HEK293 (cell line): ENCODE measurements around the gene ANKRD37.

ENCODE experiments used
- CTCF ChIA-PET: fragments of 350-600 bp; formaldehyde crosslinking; extraction: SDS; loops from one replicate; lab custom pipeline; 2021; ENCODE audit warnings: antibody characterized with exemption; lab: Yijun Ruan, JAX
- POLR2A ChIA-PET: fragments of 300-600 bp; formaldehyde crosslinking; extraction: SDS; loops from one replicate; lab custom pipeline; 2020; ENCODE audit warnings: antibody characterized with exemption, inconsistent platforms; lab: Yijun Ruan, JAX
- H3K27ac ChIP-seq: fragments of 200-500 bp; sonication (Bioruptor generic); 2 replicates; pipeline ENCODE4 v1.5.1; 2014; ENCODE audit warnings: low read depth, low read length, control low read depth, inconsistent platforms; ENCODE audit errors: extremely low read depth
- H3K36me3 ChIP-seq, 2 experiments: fragments of 200-500 bp in 1 of 2; sonication (Bioruptor generic) in 1 of 2; 1 replicate in 1 of 2; 2 replicates in 1 of 2; pipeline ENCODE4 v1.5.1; 2014 to 2017; ENCODE audit warnings: inconsistent platforms in 2 of 2, low read length in 2 of 2; ENCODE audit not compliant: control insufficient read depth in 2 of 2, insufficient read depth in 1 of 2
- H3K4me1 ChIP-seq: fragments of 200-500 bp; sonication (Bioruptor generic); 2 replicates; pipeline ENCODE4 v1.5.1; 2014; ENCODE audit warnings: mild to moderate bottlenecking, low read length, inconsistent platforms; ENCODE audit not compliant: control insufficient read depth, insufficient read depth
- H3K4me3 ChIP-seq: 2 replicates; pipeline ENCODE4 v1.5.1; 2011; ENCODE audit warnings: low read depth, mild to moderate bottlenecking, control low read depth, low read length, moderate library complexity
- H3K9me3 ChIP-seq: fragments of 200-500 bp; sonication (Bioruptor generic); 2 replicates; pipeline ENCODE4 v1.5.1; 2014; ENCODE audit warnings: low read depth, low read length, inconsistent platforms; ENCODE audit not compliant: control insufficient read depth, insufficient read depth
- GFI1B ChIP-seq: fragments of 450-650 bp; formaldehyde crosslinking; IDR thresholded peaks from 2 replicates; pipeline ENCODE4 v1.5.1; 2016; ENCODE audit warnings: missing biosample characterization, missing genetic modification characterization
- GLI2 ChIP-seq: fragments of 450-650 bp; formaldehyde crosslinking; IDR thresholded peaks from 2 replicates; pipeline ENCODE4; 2017; ENCODE audit warnings: missing biosample characterization, missing genetic modification characterization, low read depth, borderline replicate concordance
- KLF1 ChIP-seq: fragments of 450-650 bp; formaldehyde crosslinking; IDR thresholded peaks from 2 replicates; pipeline ENCODE4 v1.5.1; 2016; ENCODE audit warnings: missing biosample characterization, missing genetic modification characterization
- OVOL3 ChIP-seq: fragments of 450-650 bp; formaldehyde crosslinking; IDR thresholded peaks from 2 replicates; pipeline ENCODE4 v1.5.1; 2016; ENCODE audit warnings: missing biosample characterization, missing genetic modification characterization
- ZBTB17 ChIP-seq: fragments of 450-650 bp; formaldehyde crosslinking; IDR thresholded peaks from 2 replicates; pipeline ENCODE4 v1.5.1; 2016; ENCODE audit warnings: missing biosample characterization, missing genetic modification characterization
- ZNF121 ChIP-seq: fragments of 450-650 bp; formaldehyde crosslinking; IDR thresholded peaks from 2 replicates; pipeline ENCODE4 v1.5.1; 2016; ENCODE audit warnings: missing biosample characterization, missing genetic modification characterization
- ZNF169 ChIP-seq: fragments of 450-650 bp; formaldehyde crosslinking; IDR thresholded peaks from 2 replicates; pipeline ENCODE4 v1.5.1; 2016; ENCODE audit warnings: missing biosample characterization, missing genetic modification characterization
- ZNF274 ChIP-seq, 2 experiments: fragments of 200-500 bp in 1 of 2; fragments of 450-650 bp in 1 of 2; sonication (Bioruptor generic) in 1 of 2; formaldehyde crosslinking in 1 of 2; IDR thresholded peaks; 2 replicates each; pipeline versions ENCODE4 v1.5.1 to v1.6.1; 2014 to 2016; ENCODE audit warnings: borderline replicate concordance in 1 of 2, inconsistent platforms in 1 of 2, low read length in 1 of 2, missing biosample characterization in 1 of 2, missing genetic modification characterization in 1 of 2
- ZNF37A ChIP-seq: fragments of 450-650 bp; IDR thresholded peaks from 2 replicates; pipeline ENCODE4 v1.5.1; 2018; ENCODE audit warnings: missing biosample characterization, missing genetic modification characterization
- ZNF423 ChIP-seq: fragments of 450-650 bp; formaldehyde crosslinking; IDR thresholded peaks from 2 replicates; pipeline ENCODE4 v1.5.1; 2016; ENCODE audit warnings: missing biosample characterization, missing genetic modification characterization
- ZNF521 ChIP-seq: fragments of 450-650 bp; formaldehyde crosslinking; IDR thresholded peaks from 2 replicates; pipeline ENCODE4 v1.5.1; 2017; ENCODE audit warnings: missing biosample characterization, mild to moderate bottlenecking, missing genetic modification characterization
- ZNF530 ChIP-seq: fragments of 450-650 bp; formaldehyde crosslinking; IDR thresholded peaks from 2 replicates; pipeline ENCODE4 v1.5.1; 2016; ENCODE audit warnings: low read depth, missing biosample characterization, missing genetic modification characterization
- ZNF561 ChIP-seq: fragments of 450-650 bp; IDR thresholded peaks from 2 replicates; pipeline ENCODE4 v1.5.1; 2018; ENCODE audit warnings: missing biosample characterization, missing genetic modification characterization, borderline replicate concordance
- ZNF658 ChIP-seq: fragments of 450-650 bp; formaldehyde crosslinking; IDR thresholded peaks from 2 replicates; pipeline ENCODE4; 2016; ENCODE audit warnings: missing biosample characterization, missing genetic modification characterization
- ZNF768 ChIP-seq: fragments of 450-650 bp; formaldehyde crosslinking; IDR thresholded peaks from 2 replicates; pipeline ENCODE4 v1.5.1; 2018; ENCODE audit warnings: missing biosample characterization, mild to moderate bottlenecking, missing genetic modification characterization
- ZSCAN23 ChIP-seq: fragments of 450-650 bp; formaldehyde crosslinking; IDR thresholded peaks from 2 replicates; pipeline ENCODE4 v1.5.1; 2016; ENCODE audit warnings: missing biosample characterization, missing genetic modification characterization
- ZSCAN30 ChIP-seq: fragments of 450-650 bp; IDR thresholded peaks from 2 replicates; pipeline ENCODE4 v1.5.1; 2018; ENCODE audit warnings: missing biosample characterization, mild to moderate bottlenecking, missing genetic modification characterization, moderate library complexity
- TF ChIP-seq, protein P1 (sequence below): fragments of 450-650 bp; formaldehyde crosslinking; IDR thresholded peaks from 2 replicates; pipeline ENCODE4 v1.5.1; 2016; ENCODE audit warnings: missing biosample characterization, missing genetic modification characterization
- TF ChIP-seq, protein P2 (sequence below): fragments of 450-650 bp; formaldehyde crosslinking; conservative IDR thresholded peaks from 2 replicates; pipeline ENCODE4 v1.5.1; 2016; ENCODE audit warnings: low read depth, missing biosample characterization, missing genetic modification characterization
- TF ChIP-seq, protein P3 (sequence below): fragments of 450-650 bp; formaldehyde crosslinking; IDR thresholded peaks from 2 replicates; pipeline ENCODE4 v1.5.1; 2016; ENCODE audit warnings: missing biosample characterization, missing genetic modification characterization
- TF ChIP-seq, protein P4 (sequence below): fragments of 450-650 bp; formaldehyde crosslinking; IDR thresholded peaks from 2 replicates; pipeline ENCODE4 v1.5.1; 2016; ENCODE audit warnings: missing biosample characterization, missing genetic modification characterization, borderline replicate concordance

Gene ANKRD37

DNA sequence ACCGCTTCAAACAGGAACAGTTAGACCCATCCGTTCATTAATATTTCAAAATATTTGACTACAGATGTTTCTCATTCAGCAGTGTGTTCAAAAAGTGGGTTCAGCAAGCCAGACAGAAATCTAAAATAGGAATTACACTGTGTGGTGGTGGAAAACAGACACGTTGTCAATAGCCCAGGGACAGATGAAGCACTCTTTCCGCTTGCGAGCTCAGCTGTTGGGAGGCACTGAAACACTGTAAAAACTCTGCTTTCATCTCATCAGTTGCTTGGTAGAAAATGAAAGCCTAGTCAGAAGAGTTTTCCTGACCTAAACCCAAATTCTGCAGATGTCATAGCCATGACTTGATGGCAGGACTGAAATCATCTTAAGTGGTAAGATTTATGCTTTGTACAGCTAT is 39.4 kb upstream of the ANKRD37 start (continued):
- TF ChIP-seq ZNF169 = no peak
- no peak for TF ChIP-seq GFI1B (tag by site-specific recombination)
- TF ChIP-seq, protein P1, sequence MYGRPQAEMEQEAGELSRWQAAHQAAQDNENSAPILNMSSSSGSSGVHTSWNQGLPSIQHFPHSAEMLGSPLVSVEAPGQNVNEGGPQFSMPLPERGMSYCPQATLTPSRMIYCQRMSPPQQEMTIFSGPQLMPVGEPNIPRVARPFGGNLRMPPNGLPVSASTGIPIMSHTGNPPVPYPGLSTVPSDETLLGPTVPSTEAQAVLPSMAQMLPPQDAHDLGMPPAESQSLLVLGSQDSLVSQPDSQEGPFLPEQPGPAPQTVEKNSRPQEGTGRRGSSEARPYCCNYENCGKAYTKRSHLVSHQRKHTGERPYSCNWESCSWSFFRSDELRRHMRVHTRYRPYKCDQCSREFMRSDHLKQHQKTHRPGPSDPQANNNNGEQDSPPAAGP (tag by site-specific recombination) = no peak
- TF ChIP-seq KLF1 (tag by site-specific recombination) = no peak
- TF ChIP-seq, protein P2, sequence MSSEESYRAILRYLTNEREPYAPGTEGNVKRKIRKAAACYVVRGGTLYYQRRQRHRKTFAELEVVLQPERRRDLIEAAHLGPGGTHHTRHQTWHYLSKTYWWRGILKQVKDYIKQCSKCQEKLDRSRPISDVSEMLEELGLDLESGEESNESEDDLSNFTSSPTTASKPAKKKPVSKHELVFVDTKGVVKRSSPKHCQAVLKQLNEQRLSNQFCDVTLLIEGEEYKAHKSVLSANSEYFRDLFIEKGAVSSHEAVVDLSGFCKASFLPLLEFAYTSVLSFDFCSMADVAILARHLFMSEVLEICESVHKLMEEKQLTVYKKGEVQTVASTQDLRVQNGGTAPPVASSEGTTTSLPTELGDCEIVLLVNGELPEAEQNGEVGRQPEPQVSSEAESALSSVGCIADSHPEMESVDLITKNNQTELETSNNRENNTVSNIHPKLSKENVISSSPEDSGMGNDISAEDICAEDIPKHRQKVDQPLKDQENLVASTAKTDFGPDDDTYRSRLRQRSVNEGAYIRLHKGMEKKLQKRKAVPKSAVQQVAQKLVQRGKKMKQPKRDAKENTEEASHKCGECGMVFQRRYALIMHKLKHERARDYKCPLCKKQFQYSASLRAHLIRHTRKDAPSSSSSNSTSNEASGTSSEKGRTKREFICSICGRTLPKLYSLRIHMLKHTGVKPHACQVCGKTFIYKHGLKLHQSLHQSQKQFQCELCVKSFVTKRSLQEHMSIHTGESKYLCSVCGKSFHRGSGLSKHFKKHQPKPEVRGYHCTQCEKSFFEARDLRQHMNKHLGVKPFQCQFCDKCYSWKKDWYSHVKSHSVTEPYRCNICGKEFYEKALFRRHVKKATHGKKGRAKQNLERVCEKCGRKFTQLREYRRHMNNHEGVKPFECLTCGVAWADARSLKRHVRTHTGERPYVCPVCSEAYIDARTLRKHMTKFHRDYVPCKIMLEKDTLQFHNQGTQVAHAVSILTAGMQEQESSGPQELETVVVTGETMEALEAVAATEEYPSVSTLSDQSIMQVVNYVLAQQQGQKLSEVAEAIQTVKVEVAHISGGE = no peak
- no peak for TF ChIP-seq OVOL3 (tag by site-specific recombination)
- TF ChIP-seq ZNF423 = no peak
- no peak for TF ChIP-seq ZSCAN30 (tag by site-specific recombination)
- TF ChIP-seq, protein P3, sequence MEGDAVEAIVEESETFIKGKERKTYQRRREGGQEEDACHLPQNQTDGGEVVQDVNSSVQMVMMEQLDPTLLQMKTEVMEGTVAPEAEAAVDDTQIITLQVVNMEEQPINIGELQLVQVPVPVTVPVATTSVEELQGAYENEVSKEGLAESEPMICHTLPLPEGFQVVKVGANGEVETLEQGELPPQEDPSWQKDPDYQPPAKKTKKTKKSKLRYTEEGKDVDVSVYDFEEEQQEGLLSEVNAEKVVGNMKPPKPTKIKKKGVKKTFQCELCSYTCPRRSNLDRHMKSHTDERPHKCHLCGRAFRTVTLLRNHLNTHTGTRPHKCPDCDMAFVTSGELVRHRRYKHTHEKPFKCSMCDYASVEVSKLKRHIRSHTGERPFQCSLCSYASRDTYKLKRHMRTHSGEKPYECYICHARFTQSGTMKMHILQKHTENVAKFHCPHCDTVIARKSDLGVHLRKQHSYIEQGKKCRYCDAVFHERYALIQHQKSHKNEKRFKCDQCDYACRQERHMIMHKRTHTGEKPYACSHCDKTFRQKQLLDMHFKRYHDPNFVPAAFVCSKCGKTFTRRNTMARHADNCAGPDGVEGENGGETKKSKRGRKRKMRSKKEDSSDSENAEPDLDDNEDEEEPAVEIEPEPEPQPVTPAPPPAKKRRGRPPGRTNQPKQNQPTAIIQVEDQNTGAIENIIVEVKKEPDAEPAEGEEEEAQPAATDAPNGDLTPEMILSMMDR (tag by site-specific recombination) = no peak
- TF ChIP-seq, protein P4, sequence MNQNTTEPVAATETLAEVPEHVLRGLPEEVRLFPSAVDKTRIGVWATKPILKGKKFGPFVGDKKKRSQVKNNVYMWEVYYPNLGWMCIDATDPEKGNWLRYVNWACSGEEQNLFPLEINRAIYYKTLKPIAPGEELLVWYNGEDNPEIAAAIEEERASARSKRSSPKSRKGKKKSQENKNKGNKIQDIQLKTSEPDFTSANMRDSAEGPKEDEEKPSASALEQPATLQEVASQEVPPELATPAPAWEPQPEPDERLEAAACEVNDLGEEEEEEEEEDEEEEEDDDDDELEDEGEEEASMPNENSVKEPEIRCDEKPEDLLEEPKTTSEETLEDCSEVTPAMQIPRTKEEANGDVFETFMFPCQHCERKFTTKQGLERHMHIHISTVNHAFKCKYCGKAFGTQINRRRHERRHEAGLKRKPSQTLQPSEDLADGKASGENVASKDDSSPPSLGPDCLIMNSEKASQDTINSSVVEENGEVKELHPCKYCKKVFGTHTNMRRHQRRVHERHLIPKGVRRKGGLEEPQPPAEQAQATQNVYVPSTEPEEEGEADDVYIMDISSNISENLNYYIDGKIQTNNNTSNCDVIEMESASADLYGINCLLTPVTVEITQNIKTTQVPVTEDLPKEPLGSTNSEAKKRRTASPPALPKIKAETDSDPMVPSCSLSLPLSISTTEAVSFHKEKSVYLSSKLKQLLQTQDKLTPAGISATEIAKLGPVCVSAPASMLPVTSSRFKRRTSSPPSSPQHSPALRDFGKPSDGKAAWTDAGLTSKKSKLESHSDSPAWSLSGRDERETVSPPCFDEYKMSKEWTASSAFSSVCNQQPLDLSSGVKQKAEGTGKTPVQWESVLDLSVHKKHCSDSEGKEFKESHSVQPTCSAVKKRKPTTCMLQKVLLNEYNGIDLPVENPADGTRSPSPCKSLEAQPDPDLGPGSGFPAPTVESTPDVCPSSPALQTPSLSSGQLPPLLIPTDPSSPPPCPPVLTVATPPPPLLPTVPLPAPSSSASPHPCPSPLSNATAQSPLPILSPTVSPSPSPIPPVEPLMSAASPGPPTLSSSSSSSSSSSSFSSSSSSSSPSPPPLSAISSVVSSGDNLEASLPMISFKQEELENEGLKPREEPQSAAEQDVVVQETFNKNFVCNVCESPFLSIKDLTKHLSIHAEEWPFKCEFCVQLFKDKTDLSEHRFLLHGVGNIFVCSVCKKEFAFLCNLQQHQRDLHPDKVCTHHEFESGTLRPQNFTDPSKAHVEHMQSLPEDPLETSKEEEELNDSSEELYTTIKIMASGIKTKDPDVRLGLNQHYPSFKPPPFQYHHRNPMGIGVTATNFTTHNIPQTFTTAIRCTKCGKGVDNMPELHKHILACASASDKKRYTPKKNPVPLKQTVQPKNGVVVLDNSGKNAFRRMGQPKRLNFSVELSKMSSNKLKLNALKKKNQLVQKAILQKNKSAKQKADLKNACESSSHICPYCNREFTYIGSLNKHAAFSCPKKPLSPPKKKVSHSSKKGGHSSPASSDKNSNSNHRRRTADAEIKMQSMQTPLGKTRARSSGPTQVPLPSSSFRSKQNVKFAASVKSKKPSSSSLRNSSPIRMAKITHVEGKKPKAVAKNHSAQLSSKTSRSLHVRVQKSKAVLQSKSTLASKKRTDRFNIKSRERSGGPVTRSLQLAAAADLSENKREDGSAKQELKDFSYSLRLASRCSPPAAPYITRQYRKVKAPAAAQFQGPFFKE (tag by site-specific recombination) = no peak
- no peak for TF ChIP-seq ZNF37A (tag by site-specific recombination)
- TF ChIP-seq ZNF561 (tag by site-specific recombination) = no peak
- no peak for TF ChIP-seq ZNF121

DNA sequence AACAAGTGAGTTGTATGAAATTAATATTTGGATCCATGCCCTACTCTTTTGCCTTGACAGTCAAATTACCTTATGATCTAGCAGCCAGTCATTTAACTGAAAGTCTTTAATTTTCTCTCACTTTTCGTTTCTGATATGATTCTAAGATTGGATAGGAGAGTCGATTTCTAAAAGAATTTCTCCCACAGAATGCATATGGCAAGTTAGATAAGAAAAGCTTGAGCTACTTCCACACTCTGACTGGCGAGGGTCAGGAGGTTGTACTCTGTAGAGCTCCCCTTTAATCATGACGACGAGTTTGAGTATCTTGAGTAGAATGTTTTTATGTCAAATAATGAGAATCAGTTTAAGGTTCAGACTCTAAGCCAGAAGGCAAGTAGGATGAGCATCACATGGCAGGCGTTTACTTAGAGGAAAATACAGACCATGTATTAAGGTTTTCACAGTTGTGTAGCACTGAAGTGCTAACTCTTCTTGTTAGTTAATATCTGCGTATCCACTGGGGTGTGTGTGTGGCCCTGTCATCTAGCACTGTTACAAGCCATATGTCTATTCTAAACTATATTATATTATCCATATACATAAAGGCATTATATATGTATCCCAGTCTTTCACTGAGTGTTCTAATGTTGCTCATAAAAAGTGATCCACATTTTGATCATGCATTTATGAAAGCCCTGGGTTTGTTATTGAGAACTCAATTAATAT is 38.8 kb upstream of the ANKRD37 start:
- no peaks in the 10 kb centered on the region for H3K9me3 ChIP-seq
- H3K4me1 ChIP-seq = peaks cover 4% of the 10 kb centered on the region; the same call in 1 of the 2 replicates
- no peak overlapping the region for H3K4me3 ChIP-seq
- TF ChIP-seq ZBTB17 (tag by site-specific recombination) (no peak), ZSCAN23 (tag by site-specific recombination) (no peak), GLI2 (tag by site-specific recombination) (no peak), ZNF530 (no peak), ZNF274 (IDR thresholded peaks at IDR 0.05; ENCODE audit: low read length) (no peak), ZNF274 (tag by site-specific recombination; IDR thresholded peaks at IDR 0.05; ENCODE audit: borderline replicate concordance) (no peak), ZNF521 (tag by site-specific recombination) (no peak), ZNF658 (tag by site-specific recombination) (no peak), ZNF768 (tag by site-specific recombination) (no peak)
- POLR2A ChIA-PET = no interaction called here
- H3K27ac ChIP-seq = no peak overlapping the region
- H3K36me3 ChIP-seq = peaks cover 0 to 51% of the 10 kb centered on the region in 2 experiments
- CTCF ChIA-PET = interaction anchor here (0.7 kb wide), 1 partner anchor 79 kb away, joined by 3 read pairs; no protein-coding TSS in a partner anchor
